Keratinocyte (primary cell): ENCODE measurements around the gene ARHGAP35. TPM values are rescaled to one million over a fixed set of nuclear protein-coding genes. Genes with fewer than 3 reads are reported as not detected.

Experiments
- DNase-seq: peaks from one replicate; pipeline ENCODE4 v3.0.0-alpha.2; 2011; ENCODE audit warnings: low read depth, missing footprints, low spot score
- FAIRE-seq: peaks from 2 replicates; lab custom pipeline; 2011; peaks lifted over from hg19 to GRCh38; lab: Jason Lieb, UNC
- H2AFZ ChIP-seq: 2 replicates; pipeline ENCODE4 v1.6.0; 2012; ENCODE audit warnings: low read length, control low read depth, inconsistent platforms; ENCODE audit not compliant: control insufficient read depth
- H3K27ac ChIP-seq: 2 replicates; pipeline ENCODE4 v1.5.1; 2011; ENCODE audit warnings: low read length; ENCODE audit not compliant: control insufficient read depth, insufficient read depth
- H3K27me3 ChIP-seq: 3 replicates; pipeline ENCODE4 v1.6.0; 2011; ENCODE audit warnings: low read length; ENCODE audit not compliant: control insufficient read depth, insufficient read depth; ENCODE audit errors: extremely low read depth
- H3K36me3 ChIP-seq, 2 experiments: 2 replicates in 1 of 2; 3 replicates in 1 of 2; pipeline ENCODE4 v1.5.1; 2011; ENCODE audit warnings: low read length in 2 of 2, mild to moderate bottlenecking in 1 of 2; ENCODE audit not compliant: control insufficient read depth in 2 of 2, insufficient read depth in 2 of 2; ENCODE audit errors: extremely low read depth in 1 of 2
- H3K4me1 ChIP-seq: 3 replicates; pipeline ENCODE4 v1.5.1; 2011; ENCODE audit warnings: low read length; ENCODE audit not compliant: control insufficient read depth, insufficient read depth; ENCODE audit errors: extremely low read depth
- H3K4me2 ChIP-seq: 3 replicates; pipeline ENCODE4 v1.6.0; 2011; ENCODE audit warnings: low read depth, low read length; ENCODE audit not compliant: control insufficient read depth, insufficient read depth; ENCODE audit errors: extremely low read depth
- H3K4me3 ChIP-seq, 3 experiments: fragments of 200-600 bp in 1 of 3; sonication (generic) in 1 of 3; 2 replicates in 2 of 3; 3 replicates in 1 of 3; pipeline ENCODE4 v1.5.1; 2011 to 2016; ENCODE audit warnings: low read length in 3 of 3, mild to moderate bottlenecking in 3 of 3, control low read depth in 2 of 3, inconsistent platforms in 1 of 3, low read depth in 1 of 3, mixed read lengths in 1 of 3, mixed run types in 1 of 3, moderate library complexity in 1 of 3; ENCODE audit not compliant: control insufficient read depth in 2 of 3, insufficient read depth in 2 of 3; ENCODE audit errors: extremely low read depth in 1 of 3
- H3K79me2 ChIP-seq: 2 replicates; pipeline ENCODE4 v1.6.0; 2012; ENCODE audit warnings: low read length; ENCODE audit not compliant: control insufficient read depth, insufficient read depth
- H3K9ac ChIP-seq: 3 replicates; pipeline ENCODE4 v1.6.0; 2011; ENCODE audit warnings: low read length; ENCODE audit not compliant: control insufficient read depth, insufficient read depth; ENCODE audit errors: extremely low read depth
- H3K9me1 ChIP-seq: 3 replicates; pipeline ENCODE4 v1.6.0; 2011; ENCODE audit warnings: low read length; ENCODE audit not compliant: control insufficient read depth, insufficient read depth; ENCODE audit errors: extremely low read depth
- H3K9me3 ChIP-seq: 2 replicates; pipeline ENCODE4 v1.5.1; 2012; ENCODE audit warnings: low read depth, low read length; ENCODE audit not compliant: control insufficient read depth
- H4K20me1 ChIP-seq: 3 replicates; pipeline ENCODE4 v1.6.0; 2011; ENCODE audit warnings: low read length; ENCODE audit not compliant: control insufficient read depth, insufficient read depth; ENCODE audit errors: extremely low read depth
- EZH2 ChIP-seq: IDR thresholded peaks from one replicate; pipeline ENCODE4 v1.6.1; 2012; ENCODE audit warnings: inconsistent platforms, mild to moderate bottlenecking, low read length, moderate library complexity
- dilution Hi-C: fragments of 300-500 bp; cut with MboI; formaldehyde crosslinking; loops from one replicate; pipeline ENCODE4 v1.7.0; 2020; ENCODE audit warnings: low sequenced_read_pairs; ENCODE audit not compliant: extremely low pct_ligation_motif_present
- polyA plus RNA-seq, 5 experiments: library from polyadenylated mRNA; depleted of rRNA in 3 of 5; stranded (reverse) in 3 of 5; stranded (forward) in 1 of 5; unstranded in 1 of 5; fragments of >200 nt; gene quantifications; 1 replicate in 1 of 5; 2 replicates in 3 of 5; 3 replicates in 1 of 5; pipeline versions ENCODE4 v1.2.1 to v1.2.3, GENCODE V29; 2011 to 2012; ENCODE audit warnings: missing spikeins in 2 of 5, low read depth in 1 of 5, low replicate concordance in 1 of 5
- TF ChIP-seq, protein P1 (sequence below), 3 experiments: IDR thresholded peaks in 1 of 3; conservative IDR thresholded peaks in 1 of 3; optimal IDR thresholded peaks in 1 of 3; 2 replicates in 2 of 3; 3 replicates in 1 of 3; pipeline versions ENCODE3 to v1.5.1; 2011; ENCODE audit warnings: low read length in 3 of 3, mild to moderate bottlenecking in 3 of 3, moderate library complexity in 2 of 3, control low read depth in 1 of 3, inconsistent platforms in 1 of 3; ENCODE audit not compliant: insufficient read depth in 2 of 3; ENCODE audit errors: extremely low read depth in 1 of 3

ARHGAP35 gene
- polyA plus RNA-seq, 1 donor (not counting 4 experiments of a cell fraction or from before 2014, with no cell fraction given) = 19.5 TPM

DNA sequence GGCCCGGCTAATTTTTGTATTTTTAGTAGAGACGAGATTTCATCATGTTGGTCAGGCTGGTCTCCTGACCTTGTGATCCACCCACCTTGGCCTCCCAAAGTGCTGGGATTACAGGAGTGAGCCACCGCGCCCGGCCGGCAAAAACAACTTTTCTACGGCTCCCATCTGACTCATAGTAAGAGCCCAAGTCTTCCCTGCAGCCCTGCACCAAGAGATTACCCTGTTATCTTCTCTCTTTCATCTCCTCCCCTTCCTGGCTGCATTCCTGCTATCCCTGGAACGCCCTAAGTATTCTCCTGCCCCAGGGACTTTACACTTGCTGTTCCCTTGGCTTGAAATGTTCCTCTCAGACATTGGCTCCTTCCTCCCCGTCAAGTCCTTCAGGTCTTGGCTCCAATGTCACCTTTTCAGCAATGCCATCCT, 16.7 kb upstream of the ARHGAP35 start:
- dilution Hi-C loops = no loop called here
- peaks cover 25% of the 10 kb centered on the region for H3K4me1 ChIP-seq

DNA sequence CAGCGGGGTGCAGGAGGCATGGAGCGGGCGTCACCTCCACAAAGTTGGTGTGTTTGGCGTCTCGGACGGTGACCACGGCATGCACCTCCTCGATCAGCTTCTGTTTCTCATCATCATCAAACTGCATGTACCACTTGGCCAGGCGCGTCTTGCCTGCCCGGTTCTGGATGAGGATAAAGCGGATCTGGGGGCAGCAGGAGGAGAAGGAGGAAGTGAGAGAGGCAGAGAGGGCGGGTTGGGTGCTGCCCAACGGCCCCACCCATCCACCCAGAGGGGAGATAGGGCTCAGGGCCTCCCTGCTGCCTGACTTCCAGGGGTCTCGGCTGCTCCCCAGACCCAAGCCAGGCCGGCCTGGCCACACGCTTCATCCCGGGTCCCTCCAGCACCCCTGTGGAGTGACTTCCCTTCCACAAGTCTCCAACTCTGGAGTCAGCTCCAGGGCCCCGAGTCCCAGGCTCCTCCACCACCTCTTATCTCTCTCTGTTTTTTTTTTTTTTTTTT, 14.8 kb upstream of the ARHGAP35 start:
- Histone ChIP-seq H3K9me1 (no peaks in the 10 kb centered on the region), H4K20me1 (peaks cover 5% of the 10 kb centered on the region), H2AFZ (no peak overlapping the region), H3K27me3 (no peaks in the 10 kb centered on the region), H3K4me2 (no peak overlapping the region), H3K9me3 (no peaks in the 10 kb centered on the region), H3K4me1 (peaks cover 16% of the 10 kb centered on the region), H3K4me3 (no peak overlapping the region), H3K27ac (no peak overlapping the region), H3K36me3 (peaks cover 12 to 30% of the 10 kb centered on the region in 2 experiments), H3K79me2 (peaks cover 48% of the 10 kb centered on the region), H3K9ac (no peak overlapping the region)
- DNase-seq = no peak
- no peak for FAIRE-seq
- dilution Hi-C loops = no loop called here
- no peak for TF ChIP-seq EZH2
- TF ChIP-seq, protein P1, sequence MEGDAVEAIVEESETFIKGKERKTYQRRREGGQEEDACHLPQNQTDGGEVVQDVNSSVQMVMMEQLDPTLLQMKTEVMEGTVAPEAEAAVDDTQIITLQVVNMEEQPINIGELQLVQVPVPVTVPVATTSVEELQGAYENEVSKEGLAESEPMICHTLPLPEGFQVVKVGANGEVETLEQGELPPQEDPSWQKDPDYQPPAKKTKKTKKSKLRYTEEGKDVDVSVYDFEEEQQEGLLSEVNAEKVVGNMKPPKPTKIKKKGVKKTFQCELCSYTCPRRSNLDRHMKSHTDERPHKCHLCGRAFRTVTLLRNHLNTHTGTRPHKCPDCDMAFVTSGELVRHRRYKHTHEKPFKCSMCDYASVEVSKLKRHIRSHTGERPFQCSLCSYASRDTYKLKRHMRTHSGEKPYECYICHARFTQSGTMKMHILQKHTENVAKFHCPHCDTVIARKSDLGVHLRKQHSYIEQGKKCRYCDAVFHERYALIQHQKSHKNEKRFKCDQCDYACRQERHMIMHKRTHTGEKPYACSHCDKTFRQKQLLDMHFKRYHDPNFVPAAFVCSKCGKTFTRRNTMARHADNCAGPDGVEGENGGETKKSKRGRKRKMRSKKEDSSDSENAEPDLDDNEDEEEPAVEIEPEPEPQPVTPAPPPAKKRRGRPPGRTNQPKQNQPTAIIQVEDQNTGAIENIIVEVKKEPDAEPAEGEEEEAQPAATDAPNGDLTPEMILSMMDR (optimal IDR thresholded peaks at IDR 0.05 in 1 of 3, IDR thresholded peaks at IDR 0.05 in 1 of 3, conservative IDR thresholded peaks at IDR 0.05 in 1 of 3; ENCODE audit: extremely low read depth in 1 of 3, insufficient read depth in 2 of 3, low read length in 3 of 3) = no peak

More for the DNA sequence above, 16.7 kb upstream of the ARHGAP35 start:
- Histone ChIP-seq H3K4me3 (no peak overlapping the region), H3K4me2 (no peak overlapping the region), H3K79me2 (peaks cover 38% of the 10 kb centered on the region), H2AFZ (no peak overlapping the region), H3K36me3 (peaks cover 13 to 33% of the 10 kb centered on the region in 2 experiments), H3K9me1 (no peaks in the 10 kb centered on the region), H3K27me3 (no peaks in the 10 kb centered on the region), H3K27ac (no peak overlapping the region), H4K20me1 (peaks cover 5% of the 10 kb centered on the region), H3K9ac (no peak overlapping the region), H3K9me3 (no peaks in the 10 kb centered on the region)
- FAIRE-seq (peak; percentile 86), DNase-seq (no peak)
- no peak for TF ChIP-seq EZH2
- TF ChIP-seq, protein P1 (optimal IDR thresholded peaks at IDR 0.05 in 1 of 3, IDR thresholded peaks at IDR 0.05 in 1 of 3, conservative IDR thresholded peaks at IDR 0.05 in 1 of 3; ENCODE audit: extremely low read depth in 1 of 3, insufficient read depth in 2 of 3, low read length in 3 of 3) = no peak
